NCI-H128 (cell line): ENCODE data around the gene RASSF1.
"Not testable (repeated sequence)": the region's sequence is repeated elsewhere in the genome, so short reads cannot be mapped to it uniquely, and the experiment has no call there.

ENCODE experiments used
- DNase-seq: peaks from one replicate; lab custom pipeline; 2025; ENCODE audit not compliant: unreplicated experiment; lab: John Stamatoyannopoulos, UW

Gene RASSF1

GRCh38 chr3:50324351-50325112 lies 16.1 kb downstream of the RASSF1 start:
- DNase-seq, result peak; percentile 32

- DNase-seq, result no peak
Measured at GRCh38 chr3:50323614-50324199, 16.9 kb downstream of the RASSF1 start.

GRCh38 chr3:50323092-50323600 lies 17.5 kb downstream of the RASSF1 start:
- no peak for DNase-seq

DNA sequence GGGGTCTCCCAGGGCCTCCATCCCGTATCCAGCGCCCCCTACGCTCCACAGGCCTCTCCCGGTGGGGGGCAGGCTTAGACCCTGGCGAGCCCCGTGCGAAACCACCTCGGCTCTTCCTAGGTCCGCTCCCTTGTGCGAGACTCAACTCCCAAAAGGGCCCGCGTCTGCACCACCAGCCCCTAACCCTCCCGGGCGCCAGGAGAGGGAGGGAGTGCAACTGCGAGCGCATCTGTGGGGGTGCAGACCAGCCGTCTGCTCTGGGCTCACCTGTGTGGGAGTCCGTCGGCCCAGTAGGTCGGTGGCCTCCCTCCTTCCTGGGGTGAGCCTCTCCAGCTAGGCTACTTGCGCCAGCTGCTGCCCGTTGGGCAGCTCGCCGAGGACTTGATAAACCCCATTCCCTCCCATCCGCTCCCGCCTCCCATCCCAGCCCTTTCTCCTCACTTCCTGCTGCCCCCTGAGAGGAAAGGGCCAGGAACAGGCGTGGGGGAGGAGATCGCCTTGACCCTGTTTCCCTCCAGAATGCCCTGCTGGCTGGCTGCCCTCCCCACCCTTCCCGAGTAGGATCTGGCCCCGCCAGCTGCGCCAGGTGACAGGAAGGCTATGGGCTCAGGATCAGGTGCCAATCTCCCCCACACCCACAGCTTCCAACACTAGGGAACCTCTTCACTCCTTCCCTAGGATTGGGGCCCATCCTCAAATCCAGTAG lies 18.1 kb downstream of the RASSF1 start, which contains the start of gene HYAL2:
Gene HYAL2 (minus strand): TSS at position 360 of the 706 bp plus-strand sequence. CDS start 2,256 bp downstream, outside the sequence.
- DNase-seq, result no peak

- DNase-seq, result no peak
Measured at GRCh38 chr3:50322115-50322385, 18.6 kb downstream of the RASSF1 start.

GRCh38 chr3:50321336-50322114 lies 19.1 kb downstream of the RASSF1 start:
- peak; percentile 40 for DNase-seq

GRCh38 chr3:50320853-50321335 lies 19.7 kb downstream of the RASSF1 start:
- DNase-seq, result no peak

GRCh38 chr3:50319894-50320625 lies 20.6 kb downstream of the RASSF1 start:
- no peak for DNase-seq

GRCh38 chr3:50319181-50319893 lies 21.3 kb downstream of the RASSF1 start:
- DNase-seq, result no peak

DNA sequence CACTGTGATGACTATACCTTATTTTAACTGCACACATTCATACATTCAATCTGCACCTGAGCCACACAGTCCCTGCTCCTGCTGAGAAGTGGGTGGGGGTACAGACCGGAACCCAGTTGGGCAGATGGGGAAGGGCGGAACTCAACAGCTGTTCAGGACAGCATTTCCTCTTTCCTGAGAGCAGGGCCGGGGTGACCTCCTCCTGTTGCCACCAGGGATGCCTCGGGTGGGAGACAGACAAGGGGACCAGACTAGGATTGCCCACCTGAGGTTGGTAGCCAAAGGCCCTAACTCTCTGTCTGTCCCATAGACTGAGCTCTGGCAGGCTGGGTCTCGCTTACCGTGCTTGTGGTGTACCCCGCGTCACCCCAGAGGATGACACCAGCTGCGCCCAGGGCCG lies 22.0 kb downstream of the RASSF1 start:
- no peak for DNase-seq

DNA sequence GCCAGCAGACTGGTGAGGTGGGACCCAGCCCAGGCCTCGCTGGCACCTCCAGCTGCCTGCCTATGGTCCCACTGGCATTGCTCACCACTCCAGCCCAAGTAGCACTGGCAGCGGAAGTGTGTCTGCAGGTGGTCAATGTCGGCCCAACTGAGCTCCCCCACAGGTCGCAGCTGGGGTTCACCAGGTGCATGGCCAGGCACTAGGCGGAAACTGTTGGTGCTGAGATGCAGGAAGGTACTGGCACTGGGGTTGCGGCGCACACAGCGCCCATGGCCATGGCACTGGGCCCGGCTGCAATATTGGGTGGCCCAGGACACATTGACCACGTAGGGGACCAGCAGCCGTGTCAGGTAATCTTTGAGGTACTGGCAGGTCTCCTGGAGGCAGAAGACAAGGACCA lies 22.5 kb downstream of the RASSF1 start:
- no peak for DNase-seq

GRCh38 chr3:50317300-50317699 lies 23.3 kb downstream of the RASSF1 start:
- no peak for DNase-seq

DNA sequence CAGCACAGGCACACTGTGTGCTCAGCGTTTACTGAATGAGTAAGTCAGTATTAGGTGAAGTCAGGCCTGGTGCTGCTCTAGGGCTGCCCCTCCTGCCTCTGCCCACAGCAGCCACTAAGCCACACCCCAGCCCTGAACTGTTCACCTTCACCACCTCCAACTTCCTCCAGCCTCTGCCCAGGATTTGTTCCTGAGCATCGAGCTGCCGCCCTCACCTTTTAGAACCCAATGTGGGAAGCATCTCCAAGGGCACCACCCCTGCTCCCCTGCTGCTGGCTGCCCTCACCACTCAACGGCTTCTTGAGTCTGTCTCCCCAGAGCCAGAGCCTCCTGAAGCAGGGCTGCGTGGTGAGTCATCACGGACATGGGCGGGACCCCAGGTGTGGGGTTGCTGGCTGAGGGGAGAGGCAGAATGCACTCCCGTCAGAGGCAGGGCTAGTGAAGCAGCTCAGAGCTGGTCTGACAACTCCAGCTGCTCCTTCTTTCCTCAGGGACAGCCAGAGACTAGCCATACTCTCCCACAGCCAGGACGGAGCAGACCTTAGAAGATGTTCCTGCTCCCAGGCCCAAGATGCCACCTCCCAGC lies 23.9 kb downstream of the RASSF1 start:
- DNase-seq, result no peak

GRCh38 chr3:50314816-50315215 lies 25.8 kb downstream of the RASSF1 start:
- no peak for DNase-seq

- no peak for DNase-seq
Measured at GRCh38 chr3:50314342-50314741, 26.3 kb downstream of the RASSF1 start.

- DNase-seq, result not testable (repeated sequence)
Measured at GRCh38 chr3:50312041-50312440, 28.6 kb downstream of the RASSF1 start.

DNA sequence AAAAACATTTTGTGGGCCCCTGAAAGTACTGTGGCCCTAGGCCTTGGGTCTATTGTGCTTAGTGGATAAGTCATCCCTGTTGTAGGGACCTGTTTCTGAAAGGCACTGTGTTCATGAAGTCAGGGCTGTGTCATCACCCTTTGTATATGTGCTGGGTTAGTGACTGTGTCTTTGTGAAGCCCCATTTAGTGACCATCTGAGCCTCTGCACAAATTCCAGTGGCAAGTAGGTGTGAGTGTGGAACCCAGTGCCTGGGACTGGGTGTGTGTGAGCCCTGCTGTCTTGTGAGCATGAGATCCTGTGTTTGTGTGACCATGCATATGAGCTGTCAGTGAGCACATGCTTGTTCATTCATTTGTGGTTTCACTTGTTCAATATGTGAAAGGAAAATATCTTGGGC lies 36.0 kb downstream of the RASSF1 start:
- DNase-seq, result no peak

- no peak for DNase-seq
Measured at GRCh38 chr3:50303013-50303815, 37.4 kb downstream of the RASSF1 start, which contains the start of gene HYAL1. Gene HYAL1, minus strand, starts transcription at chr3:50303574. Its CDS starts 618 bp downstream, at chr3:50302956.
